ENCODE measurements around the gene OLIG3.

Gene OLIG3

DNA sequence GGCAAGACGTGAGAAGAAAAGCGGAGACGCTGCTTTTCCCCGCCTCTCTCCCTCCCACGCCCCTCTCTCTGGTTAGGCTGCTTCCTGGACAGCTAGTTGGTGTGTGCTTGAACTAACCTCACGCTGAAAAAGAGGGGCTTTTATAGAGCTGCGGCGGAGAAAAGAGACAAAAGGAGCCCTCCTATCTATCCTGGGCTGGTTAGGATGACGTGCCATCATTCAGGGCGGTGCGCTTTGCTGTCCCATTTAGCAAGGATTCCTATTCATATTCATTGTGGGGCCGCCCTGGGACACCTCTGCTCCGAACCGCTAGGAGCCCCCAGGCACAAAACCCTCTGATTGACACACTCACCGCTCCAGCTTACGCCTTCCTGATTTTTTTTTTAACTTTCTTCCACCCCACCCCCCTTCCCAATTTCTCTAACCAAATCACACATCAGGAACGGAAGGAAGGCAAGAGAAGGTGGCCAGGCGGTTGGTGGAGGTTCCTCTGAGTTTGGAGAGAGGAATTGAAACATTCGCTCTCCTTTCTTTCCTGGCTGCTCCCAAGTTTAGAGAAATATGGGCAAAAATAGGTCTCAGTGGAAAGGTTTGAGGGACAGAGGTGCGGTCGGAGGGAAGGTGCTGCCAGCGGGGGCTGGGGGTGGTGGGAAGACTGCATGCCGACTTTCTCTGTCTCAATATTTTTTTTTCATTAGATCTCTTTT lies at the start of gene OLIG3:
Gene OLIG3 (minus strand): TSS at position 114 of the 707 bp plus-strand sequence. CDS start 224 bp downstream, outside the sequence.
- DNase-seq, result no peak

DNA sequence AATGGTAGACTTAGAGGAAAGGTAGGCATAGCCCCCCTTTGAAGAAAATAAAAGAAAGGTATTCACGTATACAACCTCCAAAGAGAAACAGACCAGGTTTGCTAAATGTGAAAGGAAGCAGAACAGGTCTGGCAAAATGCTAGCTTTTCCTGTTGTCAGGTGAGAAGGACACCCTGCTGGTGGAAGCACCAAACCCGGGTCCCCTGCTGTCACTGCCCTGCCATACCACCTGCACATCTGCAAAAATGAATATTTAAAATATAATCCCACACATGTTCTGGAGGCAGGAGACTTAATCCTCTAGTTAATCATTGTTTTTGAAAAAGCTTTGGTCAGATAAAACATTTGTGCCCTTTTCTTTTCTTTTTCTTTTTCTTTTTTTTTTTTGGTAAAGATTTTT lies 48.9 kb upstream of the OLIG3 start:
- DNase-seq, result no peak

DNA sequence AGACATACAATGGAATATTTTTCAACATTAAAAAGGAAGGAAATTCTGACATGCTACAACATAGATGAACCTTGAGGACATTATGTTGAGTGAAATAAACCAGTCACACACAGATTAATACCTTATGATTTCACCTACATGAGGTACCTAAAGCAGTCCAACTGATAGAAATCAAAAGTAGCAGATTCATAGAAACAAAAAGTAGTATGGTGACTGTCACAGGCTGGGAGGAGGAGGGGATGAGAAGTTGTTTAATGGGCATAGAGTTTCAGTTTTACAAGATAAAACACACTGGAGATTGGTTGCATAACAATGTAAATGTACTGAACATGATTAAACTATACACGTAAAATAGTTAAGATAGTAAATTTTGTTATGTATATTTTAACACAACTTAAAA lies 48.5 kb upstream of the OLIG3 start:
- no peak for DNase-seq

DNA sequence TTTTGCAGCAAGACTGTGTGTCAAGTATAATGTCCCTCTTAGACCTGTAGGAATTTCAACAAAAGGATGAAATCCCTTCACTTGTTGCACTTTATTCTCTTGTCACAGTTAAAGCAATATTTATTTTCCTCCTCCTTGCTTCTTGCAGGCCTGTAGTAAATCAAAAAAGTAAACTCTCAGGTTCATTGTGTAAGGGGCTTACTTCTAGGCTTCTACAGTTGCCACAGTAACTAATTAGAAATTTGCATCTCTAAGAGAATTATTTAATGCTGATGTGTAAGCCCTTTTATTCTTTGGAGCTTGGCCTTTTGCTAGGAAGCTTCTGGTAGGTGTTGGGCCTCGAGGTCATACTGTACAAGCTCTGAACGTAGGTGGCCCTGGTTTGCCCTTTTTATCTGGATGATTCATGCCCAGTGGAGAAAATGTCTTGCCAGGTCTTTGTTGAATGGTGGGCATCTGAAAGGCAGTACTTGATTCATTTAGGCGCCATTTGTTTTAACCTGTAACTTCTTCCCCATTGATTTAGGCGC lies 47.4 kb upstream of the OLIG3 start:
- DNase-seq, result no peak

DNA sequence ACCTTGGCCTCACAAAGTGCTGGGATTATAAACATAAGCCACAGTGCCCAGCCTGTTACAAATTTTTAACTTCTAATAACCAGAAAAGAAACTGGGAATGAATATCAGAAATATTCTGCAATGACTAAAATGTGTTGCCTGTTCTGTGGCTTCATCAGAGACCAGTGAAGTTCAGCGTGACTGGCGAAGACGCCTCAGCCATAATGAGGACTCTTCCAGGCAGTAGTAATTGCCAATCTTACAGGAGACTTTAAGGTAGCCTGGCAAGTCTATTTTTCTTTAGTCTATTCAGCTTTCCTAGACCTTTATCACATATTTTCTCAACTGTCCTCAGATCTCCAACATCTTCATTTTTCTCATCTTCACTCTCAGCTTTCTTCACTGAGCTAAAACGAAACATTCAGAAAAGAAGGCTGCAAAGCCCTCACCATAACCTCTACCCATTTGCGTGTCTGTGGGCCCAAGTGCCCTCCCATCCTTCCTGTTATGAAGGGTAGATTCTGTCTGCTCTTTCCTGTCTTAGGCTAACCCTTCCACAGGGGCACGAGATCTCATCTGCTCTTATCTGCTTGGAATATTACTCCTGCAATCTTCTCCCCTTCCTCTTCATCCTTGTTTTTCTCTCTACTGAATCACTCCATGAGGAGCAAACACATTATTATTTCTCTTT lies 42.0 kb upstream of the OLIG3 start:
- DNase-seq, result no peak

DNA sequence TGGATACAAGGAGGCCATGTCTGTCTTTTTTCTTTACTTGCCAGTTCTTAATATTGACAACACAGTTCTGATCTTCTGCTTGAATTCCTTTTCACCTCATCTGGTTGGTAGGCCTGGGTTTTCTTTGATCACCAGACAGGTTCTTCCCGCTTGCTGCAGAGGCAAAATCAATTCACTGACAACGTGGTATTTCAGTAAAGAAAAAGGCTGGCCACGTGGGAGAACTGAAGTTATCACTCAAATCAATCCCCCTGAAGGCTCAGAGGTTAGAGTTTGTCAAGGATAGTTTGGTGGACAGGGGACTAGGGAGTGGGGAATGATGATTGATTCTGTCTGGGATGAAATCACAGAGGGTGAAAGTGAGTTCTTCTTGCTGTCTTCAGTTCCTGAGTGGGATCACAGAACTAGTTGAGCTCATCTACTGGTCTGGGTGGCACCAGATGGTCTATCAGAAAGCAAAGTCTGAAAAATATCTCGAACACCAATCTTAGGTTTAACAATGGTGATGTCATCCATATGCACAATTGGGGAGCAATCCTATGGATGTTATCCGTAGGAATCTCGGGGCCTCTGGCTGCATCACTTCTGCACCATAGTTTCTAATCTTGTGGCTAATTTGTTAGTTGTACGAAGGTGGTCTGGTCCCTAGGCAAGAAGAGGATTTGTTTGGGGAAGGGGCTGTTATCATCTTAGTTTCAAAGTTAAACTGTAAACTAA lies 37.3 kb upstream of the OLIG3 start:
- no peak for DNase-seq

DNA sequence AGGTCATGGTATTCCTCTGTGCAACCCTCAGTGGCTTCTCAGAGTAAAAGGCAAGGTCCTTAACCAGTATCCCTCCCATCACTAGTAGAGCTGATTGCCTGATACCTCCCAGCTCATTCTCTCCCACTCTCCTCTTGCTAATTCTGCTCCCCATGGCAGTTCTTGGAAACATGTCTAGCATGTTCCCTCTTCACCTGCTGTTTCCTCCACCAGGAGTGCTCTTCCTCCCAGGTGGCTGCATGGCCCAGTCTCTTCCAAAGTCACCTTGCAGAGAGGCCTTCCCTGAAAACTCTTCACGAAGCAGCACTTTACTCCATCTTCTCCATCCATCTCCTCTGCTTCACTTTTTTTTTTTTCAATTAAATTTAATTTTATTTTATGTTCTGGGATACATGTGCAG lies 36.2 kb upstream of the OLIG3 start:
- no peak for DNase-seq

DNA sequence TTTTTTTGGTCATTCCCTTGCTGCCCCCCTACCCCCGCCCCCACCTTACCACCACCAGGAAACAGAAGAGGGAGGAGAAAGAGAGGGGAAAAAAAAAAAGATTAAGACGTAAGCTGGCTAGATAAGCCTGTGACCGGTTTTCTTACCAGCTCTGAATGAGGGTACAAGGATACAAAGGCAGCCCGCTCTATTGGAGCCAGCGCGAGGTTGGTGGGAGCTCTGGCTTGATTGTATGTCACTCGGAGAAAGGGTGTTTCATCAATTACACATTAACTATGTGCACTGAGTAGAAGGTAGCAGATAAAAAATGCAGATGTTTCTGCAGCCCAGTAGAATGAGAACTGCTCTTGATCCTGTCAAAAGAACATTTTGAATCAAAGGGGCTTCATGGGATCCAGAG lies 28.6 kb upstream of the OLIG3 start:
- DNase-seq, result no peak

DNA sequence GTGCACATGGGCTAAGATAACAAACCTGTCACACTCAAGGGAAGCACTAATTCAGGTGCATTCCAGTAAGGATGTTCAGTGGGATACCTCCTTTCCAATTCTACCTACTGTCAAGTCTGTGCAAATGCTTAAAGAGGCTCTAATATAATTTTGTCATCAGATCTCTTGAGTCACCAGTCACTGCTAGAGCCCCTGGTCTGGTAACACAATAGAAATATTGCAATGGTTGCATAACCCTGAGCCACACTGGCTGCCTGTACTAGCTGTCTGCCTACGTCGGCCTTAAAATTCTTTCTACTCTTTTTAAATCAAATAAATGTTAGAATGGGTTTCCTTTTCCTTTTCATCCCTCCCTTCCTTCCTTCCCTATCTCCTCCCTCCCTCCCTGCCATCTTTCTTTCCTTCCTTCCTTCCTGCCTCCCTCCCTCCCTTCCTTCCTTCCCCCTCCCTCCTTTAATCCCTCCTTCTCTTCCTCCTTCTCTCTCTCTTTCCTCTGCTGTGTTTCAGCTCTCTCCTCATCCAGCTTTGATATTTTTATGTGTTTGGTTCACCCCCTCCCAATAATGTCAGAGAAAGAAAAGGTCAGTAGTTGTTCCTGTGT lies 28.1 kb upstream of the OLIG3 start:
- DNase-seq, result no peak

DNA sequence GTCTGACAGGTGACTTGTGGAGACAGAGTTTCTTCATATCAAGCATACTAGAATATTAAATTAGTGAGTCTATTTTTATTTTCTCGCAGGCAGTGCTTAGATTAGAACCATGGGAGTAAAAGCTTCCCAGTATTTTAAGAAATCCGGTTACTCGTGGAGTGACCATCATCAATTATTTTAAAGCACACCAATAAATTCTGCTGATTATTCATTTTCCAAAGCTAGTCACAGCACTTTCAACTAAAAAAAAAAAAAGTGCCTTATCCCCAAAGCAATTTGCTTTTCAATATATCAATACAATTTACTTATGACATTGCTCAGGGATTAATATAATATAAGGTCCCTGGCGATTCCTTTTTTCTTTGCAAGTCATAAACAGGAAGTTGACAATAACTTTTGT lies 26.3 kb upstream of the OLIG3 start:
- DNase-seq, result no peak

DNA sequence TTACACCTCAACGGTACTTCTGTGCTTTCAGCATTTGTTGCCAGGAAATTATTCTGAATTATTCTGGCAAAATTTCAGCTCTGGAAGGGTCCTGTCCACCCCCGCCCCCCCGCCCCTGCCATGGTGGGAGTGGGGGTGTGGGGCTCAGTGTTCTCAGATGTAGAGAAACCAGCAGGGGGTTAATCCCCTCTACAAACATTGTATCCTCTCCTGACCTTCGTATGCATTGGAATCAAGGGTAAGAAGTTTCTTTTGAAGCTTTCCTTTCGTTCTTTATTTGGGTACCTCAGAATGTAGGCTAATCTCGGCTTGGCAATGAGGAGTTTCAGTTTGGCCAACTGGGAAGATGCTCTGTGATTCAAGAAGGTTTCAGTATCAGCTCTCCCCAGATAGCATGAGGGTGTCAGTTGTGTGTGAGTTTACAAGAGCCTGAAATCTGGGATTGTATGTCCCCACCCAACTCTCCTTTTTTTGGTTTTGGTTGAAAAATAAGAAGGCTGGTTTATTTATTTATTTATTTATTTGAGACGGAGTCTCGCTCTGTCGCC lies 25.5 kb upstream of the OLIG3 start:
- DNase-seq, result no peak

DNA sequence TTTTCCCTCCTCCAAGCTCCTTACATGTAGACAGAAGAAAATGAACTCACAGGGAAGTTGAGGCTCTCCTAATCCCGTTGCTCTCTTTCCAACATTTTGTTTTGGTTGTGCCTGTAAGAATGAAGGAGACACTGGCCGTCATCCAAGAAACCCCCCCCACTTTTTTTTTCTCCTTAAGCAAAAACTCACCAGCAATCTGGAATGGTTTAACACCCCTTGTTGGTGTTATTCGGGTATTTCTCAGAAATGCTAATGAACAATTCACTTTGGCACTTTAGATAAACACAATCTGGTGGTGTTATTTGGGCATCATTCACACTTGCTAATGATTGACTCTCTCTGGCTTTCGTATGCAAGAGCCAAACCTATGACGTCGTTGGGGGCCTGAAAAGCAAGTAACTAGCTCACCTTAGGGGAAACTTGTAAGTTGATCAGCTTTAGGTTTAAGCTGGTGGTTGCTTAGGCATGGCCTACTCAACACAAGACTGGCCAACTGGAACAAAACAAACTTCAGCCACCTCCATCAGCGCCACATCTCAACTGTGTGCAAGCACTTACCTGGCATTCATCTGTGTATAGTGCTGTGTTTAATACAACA lies 24.3 kb upstream of the OLIG3 start:
- DNase-seq, result no peak

DNA sequence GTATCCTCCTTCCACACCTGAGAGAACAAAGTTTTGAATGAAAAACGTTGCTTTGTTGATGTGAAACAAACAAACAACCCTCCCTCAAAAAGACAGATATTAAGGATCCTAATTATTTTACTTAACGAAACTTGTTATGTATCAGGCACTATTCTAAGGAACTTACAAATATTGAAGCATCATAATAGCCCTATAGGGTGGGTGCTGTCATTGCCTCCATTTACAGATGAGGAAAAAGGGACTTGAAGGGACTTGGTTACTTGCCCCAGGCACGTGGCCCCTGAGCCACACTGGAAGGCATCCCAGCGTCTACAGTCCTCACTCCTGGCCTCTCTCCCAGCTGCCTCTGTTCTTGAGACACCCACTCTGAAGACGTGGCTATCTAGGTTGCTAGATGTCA lies 20.2 kb upstream of the OLIG3 start:
- DNase-seq, result no peak

DNA sequence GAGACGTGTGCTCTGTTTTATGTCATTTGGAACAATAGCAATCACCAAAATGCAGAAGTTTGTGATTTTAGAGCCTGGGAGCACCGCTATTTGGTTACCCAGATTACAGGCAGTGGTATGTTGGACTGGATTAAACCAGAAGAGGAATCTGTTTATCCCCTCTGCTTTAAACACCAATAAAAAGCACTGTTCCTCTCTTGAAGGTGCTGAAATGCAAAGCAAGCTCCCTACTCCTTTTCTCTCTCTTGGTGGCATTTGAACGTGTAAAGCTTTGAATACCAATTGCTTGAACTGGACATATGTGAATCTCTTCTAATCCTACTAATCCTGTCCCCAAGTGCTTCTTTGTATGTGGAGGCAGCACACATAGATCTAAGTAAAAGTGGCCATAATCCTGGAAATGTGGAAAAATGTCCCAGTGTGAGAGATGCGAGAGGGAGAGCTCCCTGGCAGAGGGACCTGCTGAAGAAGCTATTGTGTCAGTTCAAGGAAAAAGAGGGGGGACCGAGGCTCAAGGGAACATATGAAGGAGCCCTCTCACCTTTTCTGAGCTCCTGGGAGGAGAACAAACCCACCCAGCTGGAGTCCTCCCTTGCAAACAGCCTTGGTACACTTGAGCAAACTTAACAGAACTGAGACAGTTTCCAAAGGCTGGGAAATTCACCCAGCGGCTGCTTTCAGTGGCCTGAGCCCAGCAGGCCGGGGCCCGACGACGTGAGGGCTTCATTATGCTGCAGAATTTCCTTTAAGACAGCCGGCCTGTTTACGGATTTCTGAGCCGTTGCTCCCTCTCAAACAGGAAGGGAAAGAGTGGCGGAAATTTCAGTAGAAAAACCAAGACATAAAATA lies 18.8 kb upstream of the OLIG3 start:
- DNase-seq, result no peak

DNA sequence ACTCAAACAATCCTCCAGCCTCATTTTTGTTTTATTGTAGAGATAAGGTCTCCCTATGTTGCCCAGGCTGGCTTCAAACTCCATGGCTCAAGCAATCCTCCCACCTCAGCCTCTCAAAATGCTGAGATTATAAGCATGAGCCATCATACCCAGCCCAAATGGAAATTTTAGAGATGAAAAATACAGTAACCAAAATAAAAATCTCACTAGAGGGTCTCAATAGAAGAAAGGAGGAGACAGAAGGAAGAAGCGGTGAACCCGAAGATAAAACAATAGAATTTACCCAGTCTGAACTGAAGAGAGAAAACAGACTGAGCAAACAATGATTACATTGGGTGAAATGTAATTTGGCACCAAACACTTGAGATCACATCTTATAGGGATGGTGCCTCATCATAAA lies 16.7 kb upstream of the OLIG3 start:
- DNase-seq, result no peak

DNA sequence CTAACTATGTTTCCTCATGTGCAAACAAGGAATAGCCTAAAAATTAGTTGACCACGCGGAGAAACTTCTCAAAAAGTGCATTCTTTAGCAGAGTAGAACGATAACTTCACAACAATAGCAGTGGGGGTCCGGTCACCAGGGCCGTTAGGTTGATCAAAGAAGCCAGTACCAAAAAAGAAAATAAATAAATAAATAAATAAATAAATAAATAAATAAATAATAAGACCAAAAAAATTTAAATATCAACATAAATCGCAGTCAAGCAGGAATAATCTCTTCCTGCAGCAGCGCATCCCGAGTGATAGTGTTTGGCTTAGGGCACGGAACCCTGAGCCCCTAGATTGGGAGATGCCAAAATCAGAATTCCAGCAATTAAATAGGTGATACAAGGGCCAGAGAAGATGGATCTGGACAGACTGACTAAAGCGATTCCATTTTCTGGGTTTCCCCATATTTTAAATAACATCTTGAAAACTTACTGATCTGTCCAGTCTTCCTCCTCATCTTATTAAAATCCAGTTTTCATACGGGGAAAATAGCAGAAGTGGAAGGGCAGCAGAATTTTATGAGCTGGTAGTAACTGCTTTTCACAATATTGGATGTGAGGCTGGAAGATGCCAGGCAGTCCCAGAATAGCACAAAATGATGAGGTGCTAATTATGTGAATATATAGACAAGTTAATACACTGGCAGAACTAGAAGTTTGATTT lies 4.4 kb upstream of the OLIG3 start:
- DNase-seq, result no peak

DNA sequence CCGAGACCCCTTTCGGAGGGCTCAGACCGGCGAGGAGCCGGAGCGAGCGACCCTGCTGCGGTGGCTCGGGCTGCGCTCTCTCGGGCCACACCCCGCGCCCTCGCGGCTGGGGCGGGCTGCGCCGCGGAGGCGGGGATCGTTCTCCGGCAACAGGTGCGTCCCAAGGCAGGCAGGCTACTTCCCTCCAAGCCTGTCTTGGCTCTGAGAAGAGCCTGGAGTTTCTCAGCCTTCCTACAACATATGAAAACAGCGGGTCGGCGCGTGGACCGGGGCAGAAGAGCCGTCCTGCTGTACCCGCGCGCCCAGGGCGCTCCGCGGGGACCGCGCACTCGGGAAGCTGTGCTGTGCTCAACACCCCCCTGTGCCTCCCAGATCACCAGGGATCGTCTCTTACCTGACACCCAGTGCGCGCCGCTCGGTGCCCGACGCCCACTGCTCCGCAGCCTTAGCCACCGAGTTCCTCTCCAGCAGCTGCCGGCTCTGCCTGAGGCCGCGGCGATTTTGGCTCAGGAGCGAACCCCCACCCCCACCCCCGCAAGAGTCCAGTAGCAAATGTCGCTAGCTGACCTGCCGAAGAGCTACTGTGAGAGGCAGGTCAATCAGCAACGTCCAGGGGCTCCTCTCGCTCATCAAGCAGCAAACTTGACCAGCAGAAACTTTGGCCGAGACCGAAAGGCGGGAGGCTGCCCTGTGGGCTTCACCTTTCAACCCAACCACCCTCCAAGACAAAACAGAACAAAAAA lies 3.7 kb upstream of the OLIG3 start:
- no peak for DNase-seq

DNA sequence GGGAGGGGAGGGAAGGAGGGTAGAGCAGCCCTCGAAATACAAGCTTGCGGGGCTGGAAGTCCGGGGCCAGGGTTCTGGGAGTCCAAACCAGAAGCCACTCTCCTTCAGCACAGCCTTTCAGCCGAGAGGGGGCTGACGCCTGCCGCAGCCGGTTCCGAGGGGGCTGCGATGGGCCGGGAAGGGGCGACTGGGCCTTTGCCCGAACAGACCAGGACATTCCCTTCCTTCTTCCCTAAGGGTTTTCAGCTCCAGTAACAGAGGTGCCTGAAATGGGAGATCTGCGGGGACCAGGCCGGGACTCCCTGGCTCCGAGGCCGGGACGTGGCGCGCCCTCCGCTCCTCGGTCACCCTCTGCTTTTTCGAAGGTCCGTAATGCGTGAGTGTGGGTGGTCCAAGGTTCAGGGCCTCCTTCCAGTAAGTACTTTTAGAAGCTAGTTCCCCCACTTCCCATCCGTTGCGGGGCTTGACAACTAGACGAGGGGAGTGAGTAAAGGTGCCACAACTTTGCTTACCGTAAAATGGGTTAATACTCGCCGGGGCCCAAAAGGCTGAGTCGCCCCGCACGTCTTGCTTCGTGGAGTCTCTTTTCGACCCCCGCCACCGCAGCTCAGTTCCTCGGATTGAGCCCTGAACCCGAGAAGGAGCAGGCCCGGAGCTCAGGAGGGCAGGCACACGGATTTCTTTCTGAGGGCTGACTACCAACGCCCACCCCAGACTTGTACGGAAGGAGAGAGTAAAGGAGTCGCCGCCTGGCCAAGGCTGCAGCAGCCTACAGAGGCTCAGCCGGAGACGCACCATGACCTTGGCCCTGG lies 2.9 kb upstream of the OLIG3 start:
- DNase-seq, result no peak

DNA sequence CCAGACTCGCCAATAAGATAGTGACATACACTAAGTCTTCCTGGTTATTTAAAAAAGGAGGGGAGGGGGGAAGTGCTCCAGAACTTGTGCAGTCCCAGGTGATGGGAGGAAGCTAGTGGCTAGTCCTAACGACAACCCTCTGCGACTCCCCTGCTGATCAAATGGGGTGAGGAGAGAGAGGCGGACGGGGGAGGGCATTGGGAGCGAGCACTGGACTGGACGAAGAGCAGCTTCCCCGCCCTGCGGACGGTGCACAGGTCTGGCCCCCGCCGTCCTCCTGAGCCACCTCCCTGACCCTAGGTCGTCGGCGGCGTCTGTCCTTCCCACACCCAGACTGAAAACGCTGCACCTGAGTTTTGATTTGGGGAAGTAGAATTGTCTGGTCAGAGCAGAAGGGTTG lies 2.2 kb upstream of the OLIG3 start:
- no peak for DNase-seq

All from stimulated activated CD4-positive, alpha-beta T cell treated with anti-CD3 and anti-CD28 coated beads, Interleukin-2, amount 100 ng/mL, for 48 hours (primary cell).